Small intestine (tissue), 7 donors: Measurements from ENCODE around the gene DDOST. TPM values are rescaled to one million over a fixed set of nuclear protein-coding genes. Genes with fewer than 3 reads are reported as not detected.
"Not testable (repeated sequence)": the region's sequence is repeated elsewhere in the genome, so short reads cannot be mapped to it uniquely, and the experiment has no call there.

Experiments used
- DNase-seq, 2 donors: peaks; one replicate each; pipeline versions ENCODE4 v3.0.0 to v3.0.0-alpha.2; 2013
- FAIRE-seq: peaks from 2 replicates; lab custom pipeline; 2012; peaks lifted over from hg19 to GRCh38; lab: Jason Lieb, UNC
- H3K27ac ChIP-seq, 3 donors: one replicate each; pipeline ENCODE4 v1.5.1; 2013; ENCODE audit warnings: low read length in 2 of 3, mild to moderate bottlenecking in 2 of 3, control low read depth in 1 of 3, inconsistent platforms in 1 of 3, low read depth in 1 of 3, moderate library complexity in 1 of 3
- H3K27me3 ChIP-seq, 3 donors: one replicate each; pipeline ENCODE4 v1.6.1; 2013; ENCODE audit warnings: low read length in 3 of 3, inconsistent platforms in 1 of 3; ENCODE audit not compliant: control insufficient read depth in 3 of 3, insufficient read depth in 3 of 3
- H3K36me3 ChIP-seq, 3 donors: one replicate each; pipeline ENCODE4 v1.6.1; 2013; ENCODE audit warnings: low read length in 3 of 3, inconsistent platforms in 1 of 3, low read depth in 1 of 3, mild to moderate bottlenecking in 1 of 3, moderate library complexity in 1 of 3; ENCODE audit not compliant: control insufficient read depth in 3 of 3, insufficient read depth in 2 of 3
- H3K4me1 ChIP-seq, 3 donors: one replicate each; pipeline ENCODE4 v1.6.1; 2013; ENCODE audit warnings: low read length in 2 of 3, inconsistent platforms in 1 of 3, low read depth in 1 of 3, mild to moderate bottlenecking in 1 of 3, moderate library complexity in 1 of 3; ENCODE audit not compliant: control insufficient read depth in 3 of 3, insufficient read depth in 2 of 3
- H3K4me3 ChIP-seq, 3 donors: one replicate each; pipeline ENCODE4 v1.5.1; 2013; ENCODE audit warnings: low read length in 3 of 3, control low read depth in 1 of 3, inconsistent platforms in 1 of 3, low read depth in 1 of 3, mild to moderate bottlenecking in 1 of 3, moderate library complexity in 1 of 3
- H3K9me3 ChIP-seq, 2 donors: one replicate each; pipeline ENCODE4 v1.6.1; 2013; ENCODE audit warnings: low read depth in 1 of 2, low read length in 1 of 2; ENCODE audit not compliant: control insufficient read depth in 2 of 2, insufficient read depth in 1 of 2
- WGBS, 3 donors: extraction: QIAGEN DNeasy Blood & Tissue Kit; methylation state at CpG; one replicate each; pipeline ENCODE4 v1.1.7; 2013; 5-methylcytosine and 5-hydroxymethylcytosine counted together
- polyA plus RNA-seq, 4 donors: library from polyadenylated mRNA; stranded (reverse) in 3 of 4; unstranded in 1 of 4; fragments of 200-250 nt in 3 of 4; fragments of 120-200 nt in 1 of 4; gene quantifications; one replicate each; pipeline versions ENCODE4 v1.2.1 to v1.2.3, GENCODE V29; 2013
- donor health status: healthy with polysubstance abuse.
- donor health status: control.
- donor health status: control.
- donor health status: Bipolar disorder and iron deficiency.
- donor health status: healthy.

DDOST gene
- polyA plus RNA-seq, 4 donors: 64.2 to 280 (median 162) TPM

- not testable (repeated sequence) for FAIRE-seq, H3K27me3 ChIP-seq, H3K9me3 ChIP-seq, DNase-seq, H3K36me3 ChIP-seq, H3K4me1 ChIP-seq, H3K27ac ChIP-seq, H3K4me3 ChIP-seq
- WGBS, 3 donors: 85 to 88% (median 86%) methylated on average over 11 of the region's 11 CpGs
These were observed 12.5 kb upstream of the DDOST start for GRCh38 chr1:20673626-20674025.

- H3K9me3 ChIP-seq: no peaks in the 10 kb centered on the region
- DNase-seq (no peak), FAIRE-seq (no peak)
- H3K27ac ChIP-seq: no peak overlapping the region
- H3K36me3 ChIP-seq: no peaks in the 10 kb centered on the region
- H3K4me1 ChIP-seq: no peaks in the 10 kb centered on the region
- H3K27me3 ChIP-seq: no peaks in the 10 kb centered on the region
- 79 to 90% (median 86%) methylated on average over 4 of the region's 4 CpGs for WGBS, 3 donors
- no peak overlapping the region for H3K4me3 ChIP-seq
These were observed 11.1 kb upstream of the DDOST start for GRCh38 chr1:20672265-20672632.

GRCh38 chr1:20670936-20671335 lies 9.8 kb upstream of the DDOST start:
- Histone ChIP-seq H3K36me3 (no peaks in the 10 kb centered on the region), H3K4me1 (no peaks in the 10 kb centered on the region), H3K9me3 (no peaks in the 10 kb centered on the region), H3K27me3 (no peaks in the 10 kb centered on the region), H3K4me3 (no peak overlapping the region), H3K27ac (no peak overlapping the region)
- no peak for FAIRE-seq
- 91 to 97% (median 93%) methylated on average over 5 of the region's 5 CpGs for WGBS, 3 donors
- DNase-seq: no peak

GRCh38 chr1:20668581-20668980 lies 7.4 kb upstream of the DDOST start:
- Histone ChIP-seq H3K4me3 (no peak overlapping the region), H3K9me3 (no peaks in the 10 kb centered on the region), H3K4me1 (no peaks in the 10 kb centered on the region), H3K27ac (no peak overlapping the region), H3K36me3 (no peaks in the 10 kb centered on the region), H3K27me3 (no peaks in the 10 kb centered on the region)
- DNase-seq (no peak), FAIRE-seq (no peak)
- WGBS, 3 donors: 88 to 98% (median 92%) methylated on average over 1 of the region's 1 CpG

GRCh38 chr1:20666804-20667203 lies 5.6 kb upstream of the DDOST start:
- H3K4me1 ChIP-seq: peaks cover 0 to 6% (median 4%) of the 10 kb centered on the region in 3 donors
- no peak overlapping the region for H3K27ac ChIP-seq
- H3K27me3 ChIP-seq: no peaks in the 10 kb centered on the region
- H3K36me3 ChIP-seq: no peaks in the 10 kb centered on the region
- 91 to 100% (median 95%) methylated on average over 1 of the region's 1 CpG for WGBS, 3 donors
- no peaks in the 10 kb centered on the region for H3K9me3 ChIP-seq
- H3K4me3 ChIP-seq: no peak overlapping the region
- DNase-seq (peak in 1 of 2 donors; percentile 5), FAIRE-seq (no peak)

- H3K4me1 ChIP-seq: peaks cover 0 to 6% (median 4%) of the 10 kb centered on the region in 3 donors
- FAIRE-seq: no peak
- H3K4me3 ChIP-seq: no peak overlapping the region
- no peaks in the 10 kb centered on the region for H3K27me3 ChIP-seq
- no peaks in the 10 kb centered on the region for H3K36me3 ChIP-seq
- H3K9me3 ChIP-seq: no peaks in the 10 kb centered on the region
- H3K27ac ChIP-seq: peak overlapping the region in 1 of 3 donors; percentile 27
- DNase-seq: no peak
- WGBS, 3 donors: 77 to 81% (median 81%) methylated on average over 15 to 16 of the region's 16 CpGs
These were observed 5.0 kb upstream of the DDOST start for GRCh38 chr1:20666146-20666545.

GRCh38 chr1:20665726-20666125 lies 4.6 kb upstream of the DDOST start:
- FAIRE-seq (no peak), DNase-seq (peak in 1 of 2 donors; percentile 16)
- H3K36me3 ChIP-seq: no peaks in the 10 kb centered on the region
- 32 to 64% (median 39%) methylated on average over 12 of the region's 12 CpGs for WGBS, 3 donors
- no peak overlapping the region for H3K4me3 ChIP-seq
- H3K4me1 ChIP-seq: peaks cover 0 to 6% (median 4%) of the 10 kb centered on the region in 3 donors
- peak overlapping the region in 1 of 3 donors; percentile 27 for H3K27ac ChIP-seq
- no peaks in the 10 kb centered on the region for H3K27me3 ChIP-seq
- no peaks in the 10 kb centered on the region for H3K9me3 ChIP-seq

- Histone ChIP-seq H3K4me1 (peaks cover 0 to 17% (median 4%) of the 10 kb centered on the region in 3 donors), H3K9me3 (no peaks in the 10 kb centered on the region), H3K27me3 (no peaks in the 10 kb centered on the region), H3K36me3 (peaks cover 0 to 3% (median 0%) of the 10 kb centered on the region in 3 donors), H3K27ac (no peak overlapping the region), H3K4me3 (no peak overlapping the region)
- FAIRE-seq: no peak
- DNase-seq: no peak
- WGBS, 3 donors: 78 to 88% (median 85%) methylated on average over 12 of the region's 12 CpGs
These were observed 3.0 kb upstream of the DDOST start for GRCh38 chr1:20663969-20664715.
